GM21529 (cell line): Measurements from ENCODE around the gene AANAT.

Experiments
- ATAC-seq: cut with Tn5 transposase; IDR thresholded peaks from one replicate; pipeline ENCODE4 v1.9.1; 2021; ENCODE audit not compliant: unreplicated experiment

Gene AANAT

DNA sequence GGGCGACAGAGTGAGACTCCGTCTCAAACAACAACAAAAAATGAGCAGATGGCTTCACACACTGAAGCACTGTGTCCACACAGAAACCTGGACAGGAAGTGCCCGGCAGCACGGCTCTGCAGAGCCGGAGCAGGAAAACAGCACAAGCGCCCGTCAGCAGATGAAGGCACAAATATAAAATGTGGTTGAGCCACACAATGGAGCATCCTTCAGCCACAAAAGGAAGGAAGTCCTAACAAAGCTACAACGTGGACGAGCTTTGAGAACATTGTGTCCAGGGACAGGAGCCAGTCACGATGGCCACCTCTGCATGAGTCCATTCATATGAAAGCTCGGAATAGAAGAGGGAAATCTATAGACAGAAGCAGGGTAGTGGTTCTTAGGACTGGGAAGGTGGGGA lies 18.2 kb downstream of the AANAT start:
- ATAC-seq = no peak

DNA sequence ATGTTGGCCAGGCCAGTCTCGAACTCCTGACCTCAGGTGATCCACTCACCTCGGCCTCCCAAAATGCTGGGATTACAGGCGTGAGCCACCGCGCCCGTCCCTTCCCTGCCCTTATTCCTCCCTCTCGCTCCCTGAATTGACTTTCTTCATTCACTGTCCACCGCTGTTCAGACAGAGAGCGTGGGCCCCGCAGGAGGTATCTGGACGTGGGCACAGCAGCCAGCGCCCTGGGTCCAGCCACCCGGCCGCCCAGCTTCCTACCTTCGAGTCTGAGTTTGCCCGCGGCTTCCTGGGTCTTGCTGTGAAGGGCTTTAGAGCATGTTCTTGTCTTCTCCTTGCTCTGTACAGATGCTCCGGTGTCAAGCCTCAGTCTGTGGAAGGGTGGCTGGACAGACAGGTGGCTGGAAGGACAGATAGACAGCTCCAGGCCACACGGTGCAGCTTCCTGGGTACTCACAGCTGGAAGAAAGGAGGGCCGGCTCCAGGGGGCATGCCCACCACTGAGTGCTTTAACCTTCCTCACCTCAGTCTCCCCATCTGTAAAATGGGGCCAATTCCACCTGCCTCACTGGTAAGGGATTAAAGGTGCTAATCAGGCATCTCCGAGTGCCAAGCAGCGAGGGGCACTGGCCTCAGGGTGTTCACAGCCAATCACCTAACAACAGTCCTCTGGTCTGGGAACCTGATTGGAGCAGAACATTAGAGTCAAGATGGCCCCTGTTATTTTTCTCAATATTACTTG lies 20.2 kb downstream of the AANAT start:
- no peak for ATAC-seq

DNA sequence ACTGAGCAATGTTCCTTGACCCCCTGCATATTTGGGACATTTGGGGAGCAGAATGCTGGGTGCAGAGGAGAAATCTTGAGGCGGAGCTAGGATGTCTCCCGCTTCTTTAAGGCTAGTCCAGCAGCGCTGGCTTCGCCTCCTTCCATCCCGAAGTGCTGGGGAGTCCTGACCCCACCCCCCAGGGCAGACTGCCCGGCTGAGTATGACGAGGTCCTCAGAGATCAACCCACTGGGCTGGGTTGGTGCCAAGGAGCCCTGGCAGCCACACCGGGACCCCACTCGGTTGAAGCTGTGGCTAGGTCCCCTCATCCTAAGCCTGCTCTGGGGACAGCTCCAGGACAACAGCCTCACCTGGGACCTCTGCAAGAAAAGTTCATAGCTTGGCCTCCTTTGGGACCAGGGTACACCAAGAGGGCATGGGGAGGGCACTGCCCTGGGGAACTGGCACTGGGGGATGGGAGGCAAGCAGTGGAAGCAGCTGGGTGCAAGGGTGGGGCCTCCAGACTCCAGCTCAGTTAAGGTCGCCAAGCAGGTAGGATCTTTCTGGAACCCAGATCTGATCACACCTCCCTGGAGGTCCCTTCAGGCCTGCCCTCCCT lies 22.8 kb downstream of the AANAT start:
- no peak for ATAC-seq

DNA sequence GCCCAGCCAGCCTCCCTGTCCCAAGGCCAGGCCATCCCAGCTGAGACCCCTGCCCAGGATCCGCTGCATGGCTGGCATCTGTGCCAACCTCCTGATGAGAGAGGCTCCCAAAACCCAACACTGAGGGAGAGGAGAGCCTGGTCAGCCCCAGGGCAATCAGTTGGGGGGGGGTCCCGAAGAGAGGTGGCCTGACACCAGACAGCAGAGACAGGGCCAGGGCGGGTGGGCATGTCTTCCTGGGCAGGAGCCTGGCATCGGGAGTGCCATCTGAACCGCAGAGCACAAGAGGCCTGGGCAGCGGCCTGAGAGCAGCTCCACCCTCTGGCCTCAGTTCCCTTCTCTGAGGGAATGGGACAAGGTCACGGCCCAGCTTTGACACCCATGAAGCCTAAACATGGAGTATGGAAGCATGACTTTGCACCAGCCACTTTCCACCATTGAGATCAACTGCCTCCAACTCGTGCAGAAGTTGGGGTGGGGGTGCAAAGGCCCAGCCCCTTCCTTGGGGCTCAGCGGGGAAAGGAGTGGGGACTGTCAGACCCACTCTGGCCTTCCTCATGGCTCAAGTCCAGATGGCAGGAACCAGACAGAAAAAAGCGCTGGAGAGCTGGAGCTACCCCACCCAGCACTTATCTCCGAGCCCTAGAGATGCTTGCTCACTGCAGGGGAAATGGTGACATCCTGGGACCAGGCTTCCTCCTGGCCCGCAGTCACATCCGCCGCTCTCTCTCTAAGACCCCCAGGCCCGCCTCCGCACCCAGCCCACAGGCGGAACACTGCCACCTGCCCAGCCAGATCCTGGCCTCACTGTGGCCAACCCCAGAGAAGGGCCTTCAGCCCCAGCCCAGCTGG lies 24.1 kb downstream of the AANAT start:
- no peak for ATAC-seq

DNA sequence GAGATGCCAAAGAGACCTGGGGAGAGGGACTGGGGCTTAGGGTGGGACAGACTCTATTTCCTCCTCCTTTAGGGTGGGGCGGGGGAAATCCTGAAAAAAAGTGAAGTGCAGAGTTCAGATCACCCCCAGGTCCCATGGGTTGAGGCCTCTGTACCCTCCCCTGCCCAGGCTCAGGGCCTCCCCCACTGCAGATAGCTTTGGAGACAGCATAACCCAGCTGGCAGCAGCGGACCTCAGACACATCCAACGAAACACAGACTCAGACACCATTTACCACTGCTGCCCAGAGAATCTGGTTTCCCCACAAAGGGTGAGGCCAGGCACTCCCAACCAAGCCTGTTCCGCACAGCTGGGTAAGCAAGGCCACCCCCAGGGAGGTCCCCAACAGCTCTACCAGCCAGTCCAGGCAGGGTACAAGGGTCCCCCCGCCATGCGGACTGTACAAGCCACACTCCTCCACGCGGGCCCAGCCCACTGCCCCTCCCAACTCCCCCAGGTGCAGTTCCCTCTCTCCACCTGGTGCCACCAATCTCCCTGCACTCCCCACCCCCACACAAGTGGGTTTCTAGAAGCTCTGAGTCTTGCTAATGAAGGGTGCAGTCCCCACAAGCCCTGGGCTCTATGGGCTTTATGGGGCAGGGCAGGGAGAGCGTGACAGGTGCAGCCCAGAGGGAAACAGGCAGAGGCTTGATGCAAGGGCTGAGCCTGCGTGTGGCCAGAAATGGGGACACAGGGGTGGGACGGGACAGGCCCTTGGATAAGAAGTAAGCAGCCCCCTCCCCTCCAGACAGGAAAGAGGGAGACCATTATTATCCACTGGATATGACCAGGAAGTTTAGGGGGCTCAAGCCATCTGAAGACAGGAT lies 25.0 kb downstream of the AANAT start:
- ATAC-seq = peak; percentile 37

DNA sequence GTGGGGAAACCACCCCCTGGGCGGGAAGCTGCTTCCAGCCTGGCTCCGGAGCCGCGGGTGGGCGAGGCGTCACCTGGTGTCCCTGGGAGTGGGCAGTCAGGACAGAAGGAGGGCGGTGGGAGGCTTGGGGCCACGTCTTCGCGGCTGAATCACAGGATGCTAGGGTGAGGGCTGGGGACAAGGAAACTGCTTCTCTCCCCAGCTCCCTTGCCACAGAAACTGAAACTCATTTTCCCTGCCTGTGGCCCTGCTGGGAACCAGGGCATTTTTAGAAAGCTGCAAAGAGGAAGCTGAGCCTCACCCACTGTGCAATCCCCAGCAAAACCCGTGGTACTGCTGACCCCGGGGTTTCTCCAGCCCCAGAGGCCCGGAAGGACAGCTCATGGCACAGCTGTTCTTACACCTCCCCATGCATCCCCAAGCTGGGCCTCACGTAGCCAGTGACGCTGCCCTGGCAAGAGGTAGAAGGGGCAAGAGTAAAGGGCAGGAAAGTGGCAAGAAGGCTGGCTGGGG lies 25.6 kb downstream of the AANAT start:
- ATAC-seq = peak; percentile 48

DNA sequence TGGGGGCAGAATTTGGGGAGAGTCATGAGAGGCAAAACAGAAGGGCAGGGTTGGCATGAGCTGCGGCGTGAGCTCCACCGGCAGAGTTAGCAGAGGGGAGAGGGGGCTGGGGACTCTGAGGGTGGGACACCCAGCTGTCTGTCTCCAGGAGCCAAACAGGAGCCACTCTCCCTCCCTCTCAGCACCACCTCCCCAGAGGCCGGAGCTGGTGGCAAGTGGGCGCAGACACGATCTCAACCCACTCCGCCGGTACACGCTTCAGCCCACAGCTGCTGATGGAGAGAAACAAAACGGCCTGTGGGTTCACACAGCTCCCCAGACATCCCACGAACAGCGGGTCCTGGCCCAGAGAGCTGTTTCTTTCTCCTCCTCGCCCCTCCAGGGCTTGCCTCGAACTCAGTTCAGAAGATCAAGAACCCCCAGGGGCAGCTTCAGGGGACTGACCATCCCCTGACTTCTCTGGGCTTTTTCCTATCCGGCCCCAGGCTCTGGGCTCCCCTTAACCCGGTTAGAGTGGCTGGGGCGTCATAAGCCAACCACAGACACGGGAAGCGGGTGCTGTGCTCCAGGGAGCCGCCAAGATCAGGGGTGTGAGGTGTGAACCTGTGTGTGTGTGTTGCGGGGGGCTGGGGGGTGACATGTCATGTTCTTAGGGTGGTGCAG lies 26.2 kb downstream of the AANAT start:
- ATAC-seq = no peak

DNA sequence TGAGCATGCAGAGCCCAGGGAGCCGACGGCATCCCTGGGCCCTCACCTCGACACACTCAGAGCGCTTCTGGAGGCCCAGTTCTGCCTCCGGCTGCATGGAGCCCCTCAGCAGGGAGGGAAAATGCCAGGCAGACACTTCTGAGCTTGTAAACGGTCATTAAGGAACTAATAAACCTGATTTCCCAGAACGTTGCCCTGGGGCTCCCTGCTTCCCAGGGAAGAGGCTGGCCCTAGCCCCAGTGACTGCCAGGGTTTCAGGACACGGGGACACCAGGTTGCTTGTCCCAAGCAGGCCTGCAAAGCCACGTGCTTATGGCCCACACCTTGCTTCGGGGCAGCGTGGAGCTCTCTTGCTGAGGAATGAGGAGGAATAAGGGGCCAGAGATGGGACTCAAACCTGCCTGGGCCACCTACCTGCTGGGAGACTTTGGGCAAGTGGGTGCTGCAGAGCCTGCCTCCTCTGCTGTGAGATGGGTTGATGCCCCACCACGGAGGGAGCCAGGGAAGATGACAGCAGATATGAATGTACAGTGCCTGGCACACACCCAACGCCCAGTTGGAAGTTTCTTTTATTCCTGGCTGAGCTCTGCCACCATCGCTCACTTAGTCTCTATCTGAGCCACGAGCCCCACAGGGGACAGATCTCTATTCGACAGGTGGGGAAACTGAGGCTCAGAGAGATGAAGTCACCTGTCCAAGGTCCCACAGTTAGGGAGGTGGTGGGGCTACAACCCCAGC lies 28.4 kb downstream of the AANAT start:
- no peak for ATAC-seq

DNA sequence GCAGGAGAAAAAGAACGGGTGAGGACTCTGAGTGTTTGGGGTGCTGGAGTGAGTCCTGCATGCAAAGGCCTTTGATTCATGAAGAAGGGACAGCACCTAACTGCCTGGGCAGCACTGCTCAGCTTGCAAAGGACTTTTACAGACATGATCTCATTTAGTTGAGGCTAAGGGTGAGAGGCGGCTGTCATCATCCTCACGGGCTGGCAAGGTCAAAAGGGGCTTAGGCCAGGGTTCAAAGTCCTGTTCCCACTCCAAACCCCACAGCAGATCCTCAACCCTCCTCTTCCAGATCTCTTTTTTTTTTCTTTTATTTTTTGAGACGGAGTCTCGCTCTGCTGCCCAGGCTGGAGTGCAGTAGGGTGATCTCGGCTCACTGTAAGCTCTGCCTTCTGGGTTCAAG lies 29.1 kb downstream of the AANAT start:
- no peak for ATAC-seq

DNA sequence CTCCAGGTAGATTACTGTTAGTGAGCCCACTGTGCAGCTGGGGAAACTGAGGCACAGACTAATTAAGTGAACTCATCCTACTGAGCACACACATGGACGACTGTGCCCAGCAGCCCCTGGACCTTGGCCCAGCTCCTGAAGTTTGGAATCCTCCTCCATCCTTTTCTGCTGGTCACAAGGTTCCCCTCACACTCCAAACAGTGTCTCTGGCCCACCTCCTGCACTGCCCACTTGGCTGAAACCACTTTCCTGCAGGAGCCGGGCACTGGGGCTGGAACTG lies 30.2 kb downstream of the AANAT start:
- ATAC-seq = no peak

DNA sequence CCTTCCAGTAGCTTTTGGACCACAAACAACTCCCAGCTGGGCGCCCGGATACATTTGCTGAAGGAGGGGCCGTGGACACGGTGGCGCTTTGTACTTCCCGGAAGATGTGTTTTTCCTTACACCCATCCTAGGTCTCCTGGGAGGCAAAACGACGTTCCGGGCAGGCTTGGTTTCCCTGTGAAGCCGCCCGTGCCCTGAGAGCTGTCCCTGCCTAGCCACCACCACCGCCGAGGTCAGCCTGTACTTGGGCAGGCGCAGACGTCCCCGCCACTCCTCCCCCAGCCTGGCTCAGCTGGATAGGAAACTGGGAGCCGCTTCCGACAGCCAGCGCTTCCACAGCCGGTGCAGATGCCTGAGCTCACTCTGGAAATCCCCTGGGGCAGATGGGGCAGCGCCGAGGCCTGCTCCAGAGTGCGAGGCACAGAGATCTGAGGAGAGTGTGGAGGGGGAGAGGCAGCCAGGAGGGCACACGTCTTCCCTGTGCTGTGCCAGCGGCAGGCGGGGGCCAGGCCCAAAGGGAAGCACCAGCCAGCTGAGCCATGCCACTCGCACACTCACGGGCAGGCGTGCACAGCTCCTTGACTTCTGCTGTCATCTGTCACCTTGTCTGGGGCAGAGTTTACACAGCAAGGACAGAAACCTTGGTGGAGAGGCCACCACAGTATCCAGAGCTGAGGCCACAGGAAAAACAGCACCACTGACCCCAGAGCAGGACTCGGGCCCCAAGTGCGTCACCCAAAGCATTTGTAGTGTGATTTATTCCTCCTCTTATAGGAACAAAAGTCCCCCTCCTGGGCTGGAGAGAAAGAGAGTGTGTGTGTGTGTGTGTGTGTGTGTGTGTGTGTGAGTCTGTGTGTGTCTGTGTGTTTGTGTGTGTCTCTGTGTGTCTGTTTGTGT lies 30.8 kb downstream of the AANAT start:
- ATAC-seq = no peak

DNA sequence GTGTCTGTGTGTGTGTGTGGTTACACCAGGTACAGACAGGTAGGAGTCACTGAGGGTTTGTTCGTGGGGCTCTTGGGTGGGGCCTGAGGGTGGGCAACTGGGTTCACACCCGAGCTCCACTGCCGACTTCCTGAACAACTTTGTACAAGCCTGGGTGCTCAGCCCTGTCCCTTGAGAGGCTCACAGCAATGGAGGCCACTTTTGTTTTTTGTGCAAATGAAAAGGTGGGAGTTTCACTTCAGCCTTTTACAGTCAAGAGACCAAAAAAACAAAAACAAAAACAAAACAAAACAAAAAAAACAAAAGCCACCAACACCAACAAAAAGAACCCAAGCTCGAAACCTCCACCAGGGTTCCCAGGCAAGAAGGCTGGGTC lies 31.5 kb downstream of the AANAT start:
- no peak for ATAC-seq

DNA sequence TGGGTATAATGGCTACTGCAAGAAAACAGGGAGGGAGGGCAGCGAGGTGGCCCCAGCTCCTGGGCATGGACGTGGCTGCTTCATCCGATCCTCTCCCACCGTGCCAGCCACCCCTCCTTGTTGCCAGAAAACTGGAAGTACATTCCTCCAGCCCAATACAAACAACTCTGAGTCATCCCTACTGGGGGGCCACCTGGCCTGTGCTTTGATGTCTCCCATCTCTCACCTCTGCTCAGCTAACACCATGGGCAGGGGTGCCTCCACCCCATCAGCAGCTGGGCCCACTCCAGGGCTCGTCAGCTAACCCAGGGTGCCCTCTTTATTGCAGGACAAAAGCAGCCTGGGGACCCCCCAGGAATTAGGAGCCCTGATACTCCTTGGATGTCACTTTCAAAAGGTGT lies 31.9 kb downstream of the AANAT start:
- ATAC-seq = no peak

DNA sequence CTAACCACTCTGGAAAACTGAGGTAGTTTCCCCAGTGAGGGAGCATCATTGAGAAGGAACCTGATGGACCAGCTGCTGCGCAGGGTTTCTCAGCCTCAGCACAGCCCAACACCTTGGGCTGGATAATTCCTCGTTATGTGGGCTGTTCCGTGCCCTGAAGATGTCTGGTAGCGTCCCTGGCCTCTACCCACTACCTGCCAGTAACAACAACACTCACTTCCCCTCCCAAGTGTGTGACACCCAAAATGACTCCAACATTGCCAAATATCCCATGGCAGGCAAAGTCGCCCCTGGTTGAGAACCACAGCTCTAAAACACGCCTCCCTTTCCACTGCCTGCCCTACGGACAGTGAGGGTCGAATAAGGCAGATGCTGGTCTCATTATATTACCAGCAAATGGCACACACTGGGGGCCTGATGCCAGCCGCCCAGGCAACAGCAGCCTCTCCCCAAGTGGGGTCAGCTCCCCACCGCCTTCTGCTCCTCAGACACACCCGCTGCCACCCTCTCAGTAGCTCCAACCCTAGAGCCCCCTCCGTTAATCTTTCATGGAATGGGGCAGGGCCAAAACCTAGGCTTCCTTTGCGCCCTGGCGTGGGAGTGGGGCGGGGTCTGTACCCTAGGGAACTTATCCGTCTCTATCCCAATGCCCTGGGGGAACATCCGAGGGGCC lies 32.8 kb downstream of the AANAT start:
- peak; percentile 3 for ATAC-seq

DNA sequence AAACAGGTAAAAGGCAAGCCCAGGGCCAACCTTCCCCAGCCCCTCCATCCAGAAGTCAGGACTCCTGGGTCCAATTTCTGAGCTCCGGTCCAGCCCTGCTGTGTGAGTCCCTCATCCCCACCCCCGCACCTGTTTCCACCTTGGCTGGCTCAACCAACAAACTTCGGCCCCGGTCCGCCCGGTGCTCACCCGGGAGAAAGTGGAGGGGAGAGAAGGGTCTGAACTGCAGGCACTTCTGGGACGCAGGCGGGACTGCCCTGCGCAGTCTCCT lies 33.3 kb downstream of the AANAT start:
- peak; percentile 16 for ATAC-seq

DNA sequence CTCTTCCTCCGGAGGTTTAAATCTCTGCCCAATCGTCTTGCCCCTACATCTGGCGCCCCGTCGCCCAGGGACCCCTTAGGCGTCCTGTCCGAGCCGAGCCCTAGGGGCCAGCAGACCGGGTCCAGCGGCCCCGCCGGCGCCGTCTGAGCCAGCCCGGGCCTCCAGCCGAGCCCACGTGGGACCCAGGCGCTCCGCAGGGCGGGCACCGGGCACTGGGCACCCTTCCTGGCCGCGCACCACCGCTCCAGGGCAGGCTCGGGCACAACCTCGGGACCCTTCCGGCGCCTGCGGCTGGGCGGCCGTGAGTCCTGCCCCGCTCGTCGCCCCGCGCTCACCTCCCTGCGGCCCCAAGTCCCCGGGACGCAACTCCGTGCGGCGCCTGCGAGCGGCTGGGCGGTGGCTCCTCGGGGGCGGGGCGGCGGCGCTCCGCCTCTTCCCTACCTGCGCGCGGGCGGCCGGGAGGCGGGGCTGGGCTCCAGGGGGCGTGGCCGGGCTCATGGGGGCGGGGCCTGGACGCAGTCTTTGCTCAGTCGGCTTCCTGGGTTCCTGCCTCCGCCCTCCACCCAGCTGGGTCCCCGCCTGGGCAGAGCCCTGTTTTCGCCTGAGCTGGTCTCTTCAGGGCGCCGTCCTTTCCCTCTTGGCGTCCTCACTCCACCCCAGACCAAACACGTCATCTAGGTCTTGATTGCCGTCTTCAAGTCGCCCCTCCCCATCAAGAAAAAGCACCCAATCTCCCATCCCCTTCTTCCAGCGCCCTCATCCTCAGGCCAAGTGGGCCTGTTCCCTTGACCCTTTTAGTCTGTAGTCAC lies 33.8 kb downstream of the AANAT start, which contains the start of gene RHBDF2:
TSS of gene RHBDF2 (minus strand) at position 406 of the 809 bp plus-strand sequence. CDS start 19,899 bp downstream, outside the sequence.
- ATAC-seq = peak; percentile 53

DNA sequence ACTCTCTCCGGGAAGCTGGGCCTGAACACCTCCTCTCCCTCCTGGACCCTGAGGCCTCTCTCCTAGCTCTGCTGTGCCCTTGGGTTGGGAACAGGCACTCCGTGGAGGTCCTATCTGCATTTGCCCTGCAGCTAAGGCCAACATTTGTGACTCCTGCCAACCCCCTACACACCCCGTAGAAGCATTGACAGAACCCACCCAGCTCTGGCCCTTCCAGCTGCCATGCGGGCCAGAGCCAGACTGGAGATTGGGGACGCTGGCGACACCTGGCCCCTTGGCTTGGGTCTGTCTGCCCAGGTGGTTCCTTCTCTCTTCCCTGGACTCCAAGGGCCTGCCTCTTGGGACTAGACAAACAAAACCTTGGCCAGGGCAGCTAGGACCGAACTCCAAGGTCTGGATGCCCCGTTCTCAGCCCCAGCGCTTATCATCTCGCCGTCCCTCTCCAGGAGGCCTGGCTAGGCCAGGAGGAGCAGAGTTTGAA lies 34.5 kb downstream of the AANAT start:
- ATAC-seq = no peak
